ENCODE data around the gene RASGRF2.

GRCh38 chr5:81066102-81066501 lies 105.9 kb downstream of the RASGRF2 start:
- TF ChIP-seq, protein P1, sequence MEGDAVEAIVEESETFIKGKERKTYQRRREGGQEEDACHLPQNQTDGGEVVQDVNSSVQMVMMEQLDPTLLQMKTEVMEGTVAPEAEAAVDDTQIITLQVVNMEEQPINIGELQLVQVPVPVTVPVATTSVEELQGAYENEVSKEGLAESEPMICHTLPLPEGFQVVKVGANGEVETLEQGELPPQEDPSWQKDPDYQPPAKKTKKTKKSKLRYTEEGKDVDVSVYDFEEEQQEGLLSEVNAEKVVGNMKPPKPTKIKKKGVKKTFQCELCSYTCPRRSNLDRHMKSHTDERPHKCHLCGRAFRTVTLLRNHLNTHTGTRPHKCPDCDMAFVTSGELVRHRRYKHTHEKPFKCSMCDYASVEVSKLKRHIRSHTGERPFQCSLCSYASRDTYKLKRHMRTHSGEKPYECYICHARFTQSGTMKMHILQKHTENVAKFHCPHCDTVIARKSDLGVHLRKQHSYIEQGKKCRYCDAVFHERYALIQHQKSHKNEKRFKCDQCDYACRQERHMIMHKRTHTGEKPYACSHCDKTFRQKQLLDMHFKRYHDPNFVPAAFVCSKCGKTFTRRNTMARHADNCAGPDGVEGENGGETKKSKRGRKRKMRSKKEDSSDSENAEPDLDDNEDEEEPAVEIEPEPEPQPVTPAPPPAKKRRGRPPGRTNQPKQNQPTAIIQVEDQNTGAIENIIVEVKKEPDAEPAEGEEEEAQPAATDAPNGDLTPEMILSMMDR (IDR thresholded peaks at IDR 0.05): no peak
- TF ChIP-seq EP300 (IDR thresholded peaks at IDR 0.05): no peak
- no peak for TF ChIP-seq POLR2AphosphoS5 (IDR thresholded peaks at IDR 0.05)
